Gastroesophageal sphincter (tissue), 3 donors: ENCODE data around the gene SULT1C2.

Source experiments
- CTCF ChIP-seq, 4 experiments: fragments of 200-600 bp in 2 of 4; fragments of 450-650 bp in 2 of 4; sonication (generic) in 1 of 4; IDR thresholded peaks; one replicate each; pipeline ENCODE4 v1.5.1; 2017 to 2019; ENCODE audit warnings: antibody characterized with exemption in 4 of 4, mild to moderate bottlenecking in 2 of 4, moderate library complexity in 2 of 4
- POLR2AphosphoS5 ChIP-seq: sonication (generic); formaldehyde crosslinking; IDR thresholded peaks from one replicate; pipeline ENCODE4 v1.6.1; 2017; ENCODE audit warnings: antibody characterized with exemption

GRCh38 chr2:108239786-108240185 is 48.9 kb upstream of the SULT1C2 start, which contains the start of gene SULT1C3:
- TF ChIP-seq CTCF (IDR thresholded peaks at IDR 0.05) (no peak), POLR2AphosphoS5 (no peak)
